Measurements from ENCODE around the gene ETV3.

Gene ETV3

DNA sequence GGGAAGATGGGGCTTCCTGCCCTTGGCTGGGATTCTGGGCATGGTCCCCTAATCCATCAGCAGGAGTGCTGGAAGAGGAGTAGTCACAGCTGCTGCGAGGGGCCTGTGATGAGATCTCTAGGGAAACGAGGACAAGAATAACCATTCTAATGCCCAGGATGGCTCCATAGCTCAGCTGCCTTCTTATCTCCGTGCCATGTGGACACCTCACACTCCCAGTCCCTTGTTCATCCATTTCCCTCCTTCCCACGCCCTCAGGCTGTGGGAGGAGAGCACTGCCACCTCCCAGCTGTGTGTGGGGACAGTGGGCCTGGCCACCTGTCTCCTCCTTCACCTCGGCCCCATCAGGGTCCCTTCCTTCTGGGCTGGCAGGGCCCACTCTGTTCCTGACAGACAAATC is 16.1 kb upstream of the ETV3 start:
- ATAC-seq (ENCODE audit: insufficient read depth, low read depth) (no peak), DNase-seq (no peak)
- peaks cover 3% of the 10 kb centered on the region; the same call in 1 of the 2 replicates for H3K4me1 ChIP-seq (ENCODE audit: insufficient read depth, low read length)
- TF ChIP-seq EZH2 (IDR thresholded peaks at IDR 0.05; ENCODE audit: borderline replicate concordance, low read depth, low read length, severe bottlenecking) (no peak), CTCF (IDR thresholded peaks at IDR 0.05; ENCODE audit: borderline replicate concordance, extremely low read depth, low read length, poor library complexity, severe bottlenecking) (no peak)
- H3K27ac ChIP-seq (ENCODE audit: low read length): no peak overlapping the region
- no peak overlapping the region for H3K4me3 ChIP-seq (ENCODE audit: low read depth in 1 of 2, low read length in 2 of 2)
- H3K36me3 ChIP-seq (ENCODE audit: insufficient read depth, low read length): no peaks in the 10 kb centered on the region
- H3K4me2 ChIP-seq (ENCODE audit: insufficient read depth, low read length): no peak overlapping the region
- H4K20me1 ChIP-seq (ENCODE audit: insufficient read depth, low read length): 0 out of 2 replicates have a peak, but pooled peaks cover 5% of the 10 kb centered on the region
- H3K79me2 ChIP-seq (ENCODE audit: insufficient read depth, low read length): no peaks in the 10 kb centered on the region
- no peak overlapping the region for H2AFZ ChIP-seq (ENCODE audit: low read depth, low read length)
- H3K9ac ChIP-seq (ENCODE audit: low read depth, low read length): no peak overlapping the region
- H3K9me3 ChIP-seq (ENCODE audit: insufficient read depth, low read length, severe bottlenecking): no peaks in the 10 kb centered on the region
- H3K27me3 ChIP-seq (ENCODE audit: insufficient read depth, low read length, poor library complexity): peaks cover 41% of the 10 kb centered on the region

DNA sequence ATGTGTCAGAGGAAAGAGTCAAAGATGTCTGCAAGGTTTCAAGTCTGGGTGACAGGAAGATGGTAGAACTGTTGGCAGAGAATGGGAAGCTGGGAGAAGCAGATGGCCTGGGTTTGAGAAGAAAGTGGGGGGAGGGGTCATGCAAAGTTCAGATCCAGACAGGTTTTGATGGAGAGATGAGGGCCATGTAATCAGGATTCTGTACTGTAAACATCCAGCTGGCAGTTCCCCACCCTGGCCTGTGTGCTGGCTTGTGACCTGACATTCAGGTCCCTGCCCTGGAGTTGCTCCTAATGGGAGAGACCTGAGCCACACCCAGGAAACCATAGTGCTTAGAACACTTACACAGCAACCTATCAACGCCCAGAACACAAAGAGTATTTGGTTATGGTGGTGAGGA is 15.6 kb upstream of the ETV3 start:
- H3K36me3 ChIP-seq (ENCODE audit: insufficient read depth, low read length): no peaks in the 10 kb centered on the region
- H3K9ac ChIP-seq (ENCODE audit: low read depth, low read length): no peak overlapping the region
- no peak overlapping the region for H3K27ac ChIP-seq (ENCODE audit: low read length)
- 0 out of 2 replicates have a peak, but pooled peaks cover 5% of the 10 kb centered on the region for H4K20me1 ChIP-seq (ENCODE audit: insufficient read depth, low read length)
- H3K9me3 ChIP-seq (ENCODE audit: insufficient read depth, low read length, severe bottlenecking): no peaks in the 10 kb centered on the region
- H3K4me3 ChIP-seq (ENCODE audit: low read depth in 1 of 2, low read length in 2 of 2): no peak overlapping the region
- H3K4me2 ChIP-seq (ENCODE audit: insufficient read depth, low read length): no peak overlapping the region
- DNase-seq (no peak), ATAC-seq (ENCODE audit: insufficient read depth, low read depth) (no peak)
- no peak overlapping the region for H2AFZ ChIP-seq (ENCODE audit: low read depth, low read length)
- H3K27me3 ChIP-seq (ENCODE audit: insufficient read depth, low read length, poor library complexity): peaks cover 40% of the 10 kb centered on the region
- peaks cover 3% of the 10 kb centered on the region; the same call in 1 of the 2 replicates for H3K4me1 ChIP-seq (ENCODE audit: insufficient read depth, low read length)
- no peaks in the 10 kb centered on the region for H3K79me2 ChIP-seq (ENCODE audit: insufficient read depth, low read length)
- TF ChIP-seq EZH2 (IDR thresholded peaks at IDR 0.05; ENCODE audit: borderline replicate concordance, low read depth, low read length, severe bottlenecking) (no peak), CTCF (IDR thresholded peaks at IDR 0.05; ENCODE audit: borderline replicate concordance, extremely low read depth, low read length, poor library complexity, severe bottlenecking) (no peak)

DNA sequence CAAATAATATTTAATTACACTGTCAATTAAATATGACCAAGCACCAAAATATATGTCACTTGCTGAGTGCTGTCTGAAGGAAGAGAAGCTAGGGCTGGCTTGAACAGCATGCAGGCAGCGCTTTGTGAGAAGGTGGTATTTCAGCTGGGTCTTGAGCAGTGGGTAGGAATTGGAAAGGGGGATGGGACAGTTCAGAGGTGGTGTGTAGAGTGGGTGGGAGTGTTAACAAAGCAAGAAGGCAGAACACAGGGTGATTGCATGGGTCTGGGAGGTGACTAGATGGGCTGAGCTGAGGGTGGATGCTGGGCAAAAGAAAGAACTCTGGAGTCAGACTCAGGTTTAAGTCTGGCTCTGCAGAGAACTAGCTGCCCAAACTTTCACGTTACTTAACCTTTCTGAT is 14.3 kb upstream of the ETV3 start:
- H3K4me1 ChIP-seq (ENCODE audit: insufficient read depth, low read length): peaks cover 12% of the 10 kb centered on the region
- no peak overlapping the region for H3K9ac ChIP-seq (ENCODE audit: low read depth, low read length)
- no peak overlapping the region for H2AFZ ChIP-seq (ENCODE audit: low read depth, low read length)
- TF ChIP-seq EZH2 (IDR thresholded peaks at IDR 0.05; ENCODE audit: borderline replicate concordance, low read depth, low read length, severe bottlenecking): no peak
- no peak for TF ChIP-seq CTCF (IDR thresholded peaks at IDR 0.05; ENCODE audit: borderline replicate concordance, extremely low read depth, low read length, poor library complexity, severe bottlenecking)
- ATAC-seq (ENCODE audit: insufficient read depth, low read depth) (no peak), DNase-seq (no peak)
- no peaks in the 10 kb centered on the region for H3K79me2 ChIP-seq (ENCODE audit: insufficient read depth, low read length)
- H4K20me1 ChIP-seq (ENCODE audit: insufficient read depth, low read length): 0 out of 2 replicates have a peak, but pooled peaks cover 5% of the 10 kb centered on the region
- H3K27ac ChIP-seq (ENCODE audit: low read length): no peak overlapping the region
- H3K27me3 ChIP-seq (ENCODE audit: insufficient read depth, low read length, poor library complexity): peaks cover 36% of the 10 kb centered on the region
- H3K9me3 ChIP-seq (ENCODE audit: insufficient read depth, low read length, severe bottlenecking): no peaks in the 10 kb centered on the region
- H3K36me3 ChIP-seq (ENCODE audit: insufficient read depth, low read length): no peaks in the 10 kb centered on the region
- H3K4me3 ChIP-seq (ENCODE audit: low read depth in 1 of 2, low read length in 2 of 2): no peak overlapping the region
- H3K4me2 ChIP-seq (ENCODE audit: insufficient read depth, low read length): no peak overlapping the region

DNA sequence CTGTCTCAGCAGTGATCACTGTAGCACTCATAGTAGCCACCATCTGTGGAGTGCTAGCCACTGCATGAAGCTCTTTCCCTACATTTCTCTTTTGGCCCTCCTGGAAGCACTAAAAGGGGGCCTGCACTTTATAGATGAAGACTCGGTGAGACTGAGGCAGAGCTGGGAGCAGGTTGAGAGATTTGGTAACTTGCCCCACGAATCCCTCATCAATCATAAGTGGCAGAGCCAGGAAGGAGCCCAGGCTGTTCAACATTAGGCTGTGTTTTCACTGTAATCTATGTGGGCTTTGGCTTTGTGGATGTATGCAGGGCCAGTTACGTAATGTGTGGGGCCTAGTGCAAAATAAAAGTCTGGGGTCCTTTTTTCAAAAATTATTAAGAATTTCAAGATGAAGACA is 13.3 kb upstream of the ETV3 start:
- Histone ChIP-seq H3K36me3 (ENCODE audit: insufficient read depth, low read length) (no peaks in the 10 kb centered on the region), H3K27ac (ENCODE audit: low read length) (no peak overlapping the region)

More for the DNA sequence above, 13.3 kb upstream of the ETV3 start:
- Histone ChIP-seq H3K9ac (ENCODE audit: low read depth, low read length) (no peak overlapping the region), H3K9me3 (ENCODE audit: insufficient read depth, low read length, severe bottlenecking) (no peaks in the 10 kb centered on the region), H3K4me3 (ENCODE audit: low read depth in 1 of 2, low read length in 2 of 2) (no peak overlapping the region), H2AFZ (ENCODE audit: low read depth, low read length) (no peak overlapping the region), H3K79me2 (ENCODE audit: insufficient read depth, low read length) (no peaks in the 10 kb centered on the region), H3K27me3 (ENCODE audit: insufficient read depth, low read length, poor library complexity) (peaks cover 44% of the 10 kb centered on the region), H3K4me1 (ENCODE audit: insufficient read depth, low read length) (peaks cover 12% of the 10 kb centered on the region), H4K20me1 (ENCODE audit: insufficient read depth, low read length) (0 out of 2 replicates have a peak, but pooled peaks cover 5% of the 10 kb centered on the region), H3K4me2 (ENCODE audit: insufficient read depth, low read length) (no peak overlapping the region)
- DNase-seq: no peak
- no peak for TF ChIP-seq CTCF (IDR thresholded peaks at IDR 0.05; ENCODE audit: borderline replicate concordance, extremely low read depth, low read length, poor library complexity, severe bottlenecking)
- no peak for TF ChIP-seq EZH2 (IDR thresholded peaks at IDR 0.05; ENCODE audit: borderline replicate concordance, low read depth, low read length, severe bottlenecking)
- ATAC-seq (ENCODE audit: insufficient read depth, low read depth): no peak

Measured in DND-41 (cell line).